ENCODE results near the gene DSCAM. TPM values are rescaled to one million over a fixed set of nuclear protein-coding genes. Genes with fewer than 3 reads are reported as not detected.
"Not testable (repeated sequence)": the region's sequence is repeated elsewhere in the genome, so short reads cannot be mapped to it uniquely, and the experiment has no call there.

Gene DSCAM
- polyA plus RNA-seq, 4 donors, result 0.06 to 0.13 (median 0.11) TPM

DNA sequence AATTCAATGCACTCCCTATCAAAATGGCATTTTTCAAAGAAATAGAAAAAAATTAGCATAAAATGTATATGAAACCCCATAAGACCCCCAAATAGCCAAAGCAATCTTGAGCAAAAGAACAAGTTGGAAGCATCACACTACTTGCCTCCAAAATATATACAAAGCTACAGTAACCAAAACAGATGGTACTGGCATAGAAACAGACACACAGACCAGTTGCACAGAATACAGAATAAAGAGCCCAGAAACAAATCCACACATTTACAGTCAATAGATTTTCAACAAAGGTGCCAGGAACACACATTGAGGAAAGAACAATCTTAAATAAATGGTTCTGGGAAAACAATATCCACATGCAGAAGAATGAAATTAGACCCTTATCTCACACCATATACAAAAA is 350.8 kb downstream of the DSCAM start:
- DNase-seq (ENCODE audit: low read depth in 4 of 4, low spot score in 3 of 4), result no peak

DNA sequence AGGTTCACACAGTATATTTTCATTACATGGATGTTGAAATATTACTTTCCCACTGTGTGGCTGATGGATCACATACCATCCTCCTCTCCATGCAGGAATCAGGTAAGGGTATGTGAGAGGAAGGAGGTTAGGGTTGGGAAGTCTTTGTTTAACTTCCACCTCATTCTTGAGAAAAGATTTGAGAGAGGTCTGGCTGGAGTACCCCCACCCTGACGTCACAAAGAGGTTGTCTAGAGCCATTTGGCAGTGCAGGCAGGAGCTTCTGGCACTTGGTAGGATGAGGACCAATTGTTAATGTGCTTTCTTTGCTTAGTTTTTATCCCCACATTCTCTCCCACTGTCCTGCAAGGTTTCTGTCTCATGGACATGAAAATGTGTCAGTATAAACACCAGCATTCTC is 356.6 kb downstream of the DSCAM start:
- DNase-seq (ENCODE audit: low read depth in 4 of 4, low spot score in 3 of 4), result no peak

- no peak for DNase-seq (ENCODE audit: low read depth in 4 of 4, low spot score in 3 of 4)
Measured at GRCh38 chr21:40489001-40489400, 358.0 kb downstream of the DSCAM start.

DNA sequence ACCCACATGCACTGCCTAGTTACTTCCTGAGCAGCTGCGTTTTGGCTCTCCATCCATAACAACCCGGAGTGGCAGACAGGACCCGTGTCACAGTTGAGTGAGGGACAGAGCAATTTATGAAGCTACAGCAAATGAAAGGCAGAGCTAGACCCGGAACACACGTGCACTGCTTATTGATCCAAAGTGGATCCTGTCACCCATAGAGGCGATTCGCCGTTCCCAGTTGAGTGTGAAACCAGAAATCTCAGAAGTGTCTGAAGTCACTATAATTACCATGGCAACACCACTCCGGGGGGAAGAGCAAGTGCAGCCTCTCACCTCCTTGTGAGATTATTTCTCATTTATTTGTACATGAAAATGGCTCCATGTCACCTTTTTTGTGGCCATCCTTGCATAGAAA is 365.2 kb downstream of the DSCAM start:
- DNase-seq (ENCODE audit: low read depth in 4 of 4, low spot score in 3 of 4), result no peak

GRCh38 chr21:40474513-40474912 is 372.4 kb downstream of the DSCAM start:
- no peak for DNase-seq (ENCODE audit: low read depth in 4 of 4, low spot score in 3 of 4)

DNA sequence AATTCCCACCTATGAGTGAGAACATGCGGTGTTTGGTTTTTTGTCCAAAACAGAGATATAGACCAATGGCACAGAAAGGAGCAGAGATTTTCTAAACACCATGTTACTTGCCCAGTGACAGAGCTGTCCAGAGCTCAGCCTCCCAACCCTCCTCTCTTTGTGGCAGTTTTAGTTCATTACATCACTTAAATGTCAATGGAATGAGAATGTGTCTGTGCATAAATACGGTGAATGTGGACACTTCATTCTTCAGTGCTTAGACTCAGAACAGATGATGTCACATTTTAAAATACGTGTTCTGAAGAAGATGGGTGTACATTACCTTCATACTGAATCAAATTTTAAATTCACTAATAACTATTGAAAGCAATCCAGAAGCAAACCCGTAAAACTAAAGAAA is 374.9 kb downstream of the DSCAM start:
- no peak for DNase-seq (ENCODE audit: low read depth in 4 of 4, low spot score in 3 of 4)

DNA sequence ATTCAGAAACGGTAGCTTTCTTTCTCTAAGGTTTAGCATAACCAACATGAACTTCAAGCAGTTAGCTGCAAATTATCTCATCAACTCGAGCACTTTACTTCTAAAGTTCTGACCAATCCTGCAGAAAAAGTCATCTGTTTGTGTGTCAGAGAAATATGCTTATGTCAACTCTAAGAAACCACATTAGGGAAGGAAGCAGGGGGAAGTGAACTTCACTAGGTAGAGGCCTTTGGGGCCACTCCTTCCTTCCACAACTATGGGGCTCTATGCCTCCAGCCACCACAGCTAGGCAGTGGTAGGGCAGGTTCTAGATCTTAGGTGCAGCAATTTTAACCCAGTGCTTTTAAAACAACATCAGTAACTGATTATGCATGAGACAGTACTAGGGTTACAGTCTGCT is 375.9 kb downstream of the DSCAM start:
- DNase-seq (ENCODE audit: low read depth in 4 of 4, low spot score in 3 of 4), result no peak

GRCh38 chr21:40466893-40467483 is 380.0 kb downstream of the DSCAM start:
- DNase-seq (ENCODE audit: low read depth in 4 of 4, low spot score in 3 of 4), result peak in 3 of 4 donors; percentile 3 to 10 (median 7)

GRCh38 chr21:40465382-40465781 is 381.6 kb downstream of the DSCAM start:
- DNase-seq (ENCODE audit: low read depth in 4 of 4, low spot score in 3 of 4), result no peak

- no peak for DNase-seq (ENCODE audit: low read depth in 4 of 4, low spot score in 3 of 4)
Measured at GRCh38 chr21:40463176-40463575, 383.8 kb downstream of the DSCAM start.

DNA sequence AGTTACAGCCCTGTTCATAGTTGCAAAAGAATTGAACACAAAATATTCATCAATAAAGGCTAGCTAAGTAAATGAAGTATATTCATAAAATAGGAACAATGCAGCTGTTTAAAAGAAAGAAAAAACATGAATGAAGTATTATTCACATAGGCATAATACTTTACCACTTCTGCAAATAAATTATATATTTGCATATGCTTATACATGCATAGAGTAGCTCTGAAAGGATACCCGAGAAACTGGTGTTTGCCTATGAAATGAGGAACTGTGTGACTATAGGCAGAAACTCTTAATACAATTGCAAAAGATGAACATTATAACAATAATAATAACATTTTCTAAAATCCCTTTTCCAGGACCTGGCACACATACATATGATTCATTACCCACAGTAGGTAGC is 385.9 kb downstream of the DSCAM start:
- DNase-seq (ENCODE audit: low read depth in 4 of 4, low spot score in 3 of 4), result no peak

- no peak for DNase-seq (ENCODE audit: low read depth in 4 of 4, low spot score in 3 of 4)
Measured at GRCh38 chr21:40457741-40458140, 389.2 kb downstream of the DSCAM start.

- DNase-seq (ENCODE audit: low read depth in 4 of 4, low spot score in 3 of 4), result no peak
Measured at GRCh38 chr21:40454057-40454456, 392.9 kb downstream of the DSCAM start.

GRCh38 chr21:40453183-40453582 is 393.8 kb downstream of the DSCAM start:
- DNase-seq (ENCODE audit: low read depth in 4 of 4, low spot score in 3 of 4), result no peak

GRCh38 chr21:40452548-40452947 is 394.4 kb downstream of the DSCAM start:
- DNase-seq (ENCODE audit: low read depth in 4 of 4, low spot score in 3 of 4), result no peak

GRCh38 chr21:40447016-40447415 is 399.9 kb downstream of the DSCAM start:
- no peak for DNase-seq (ENCODE audit: low read depth in 4 of 4, low spot score in 3 of 4)

DNA sequence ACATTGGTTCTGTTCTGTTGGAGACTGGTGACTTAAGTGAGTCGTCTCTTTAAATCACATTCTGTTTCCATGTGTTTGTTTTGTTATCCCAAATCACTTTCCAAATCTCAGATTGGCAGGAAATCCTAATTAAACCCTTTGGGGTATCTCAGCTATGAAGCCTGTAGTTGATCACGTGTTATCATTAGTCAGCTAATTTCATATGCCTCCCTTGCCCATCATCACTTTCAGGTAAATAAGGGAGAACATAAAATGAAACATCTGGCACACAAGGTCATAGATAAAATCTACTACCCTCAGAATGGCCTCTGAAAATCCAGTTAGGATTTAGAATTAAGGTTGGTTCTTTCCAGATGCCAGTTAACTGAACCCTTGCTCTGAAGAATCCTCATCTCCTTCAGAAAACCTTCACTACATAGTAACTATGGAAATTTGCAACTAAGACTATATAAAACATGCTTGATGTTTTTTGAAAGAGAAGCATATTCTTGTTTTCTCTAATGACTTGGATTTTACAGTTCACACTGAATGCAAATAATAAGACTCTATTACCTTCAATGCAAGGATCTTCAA is 401.5 kb downstream of the DSCAM start:
- DNase-seq (ENCODE audit: low read depth in 4 of 4, low spot score in 3 of 4), result no peak

DNA sequence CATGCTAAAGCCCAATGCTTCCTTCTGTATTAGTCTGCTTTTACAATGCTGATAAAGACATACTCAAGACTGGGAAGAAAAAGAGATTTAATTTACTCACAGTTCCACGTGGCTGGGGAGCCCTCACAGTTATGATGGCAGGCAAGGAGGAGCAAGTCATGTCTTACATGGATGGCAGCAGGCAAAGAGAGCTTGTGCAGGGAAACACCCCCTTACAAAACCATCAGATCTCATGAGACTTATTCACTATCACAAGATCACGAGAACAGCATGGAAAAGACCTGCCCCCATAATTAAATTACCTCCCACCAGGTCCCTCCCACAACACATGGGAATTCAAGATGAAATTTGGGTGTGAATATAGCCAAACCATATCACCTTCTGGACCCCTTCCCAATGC is 407.4 kb downstream of the DSCAM start:
- DNase-seq (ENCODE audit: low read depth in 4 of 4, low spot score in 3 of 4), result not testable (repeated sequence)

DNA sequence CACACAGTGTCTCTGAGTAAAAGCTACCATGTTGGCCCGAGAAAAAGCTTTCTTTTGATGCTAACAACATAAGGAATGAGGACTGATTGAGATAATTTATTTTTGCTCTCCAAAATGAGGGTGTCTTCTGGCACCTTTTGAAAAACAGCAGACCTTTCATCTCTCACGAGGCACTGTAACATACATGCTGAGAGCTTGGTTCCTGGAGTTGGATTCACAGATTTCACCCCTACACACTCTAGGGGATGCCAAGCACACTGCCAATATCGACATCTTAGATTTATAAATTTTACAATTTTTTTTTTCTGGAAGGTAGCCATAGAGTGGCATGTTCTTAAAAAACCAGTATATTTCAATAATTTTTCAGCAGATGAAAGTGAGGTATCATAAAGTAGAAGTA is 408.3 kb downstream of the DSCAM start:
- DNase-seq (ENCODE audit: low read depth in 4 of 4, low spot score in 3 of 4), result no peak

- no peak for DNase-seq (ENCODE audit: low read depth in 4 of 4, low spot score in 3 of 4)
Measured at GRCh38 chr21:40436261-40436660, 410.7 kb downstream of the DSCAM start.

DNA sequence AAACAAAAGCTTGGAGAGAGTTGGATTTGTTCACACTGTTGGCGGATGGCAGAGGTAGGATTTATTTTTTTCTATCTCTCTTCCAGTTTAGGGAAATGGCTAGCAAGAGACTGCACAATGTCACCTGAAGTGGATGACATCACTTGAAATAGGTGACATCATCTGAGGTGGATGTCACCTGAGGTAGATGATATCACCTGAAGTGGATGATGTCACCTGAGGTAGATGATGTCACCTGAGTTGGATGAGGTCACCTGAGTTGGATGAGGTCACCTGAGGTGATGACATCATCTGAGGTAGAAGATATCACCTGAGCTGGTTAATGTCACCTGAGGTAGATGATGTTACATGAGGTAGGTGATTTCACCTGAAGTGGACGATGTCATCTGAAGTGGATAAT is 413.4 kb downstream of the DSCAM start:
- DNase-seq (ENCODE audit: low read depth in 4 of 4, low spot score in 3 of 4), result no peak

GRCh38 chr21:40425981-40426380 is 421.0 kb downstream of the DSCAM start:
- DNase-seq (ENCODE audit: low read depth in 4 of 4, low spot score in 3 of 4), result no peak
